RWPE1 (cell line): ENCODE data around the gene GOLIM4.

ENCODE experiments used
- CTCF ChIA-PET: fragments of 350-600 bp; sonication (Branson Sonifier 250); formaldehyde crosslinking; extraction: SDS; loops from one replicate; lab custom pipeline; 2021; lab: Yijun Ruan, JAX
- POLR2A ChIA-PET: fragments of 400-600 bp; formaldehyde crosslinking; extraction: SDS; loops from one replicate; lab custom pipeline; 2020; ENCODE audit warnings: antibody characterized with exemption; ENCODE audit not compliant: low non-redundant PET; lab: Yijun Ruan, JAX
- DNase-seq: peaks from one replicate; pipeline ENCODE4 v3.0.0; 2012; ENCODE audit warnings: low spot score
- H3K27ac ChIP-seq: fragments of 450-650 bp; 2 replicates; pipeline ENCODE4 v1.5.1; 2017
- TF ChIP-seq, protein P1 (sequence below): fragments of 450-650 bp; conservative IDR thresholded peaks from 2 replicates; pipeline ENCODE4 v1.5.1; 2017; ENCODE audit warnings: low read depth, mild to moderate bottlenecking

GOLIM4 gene

DNA sequence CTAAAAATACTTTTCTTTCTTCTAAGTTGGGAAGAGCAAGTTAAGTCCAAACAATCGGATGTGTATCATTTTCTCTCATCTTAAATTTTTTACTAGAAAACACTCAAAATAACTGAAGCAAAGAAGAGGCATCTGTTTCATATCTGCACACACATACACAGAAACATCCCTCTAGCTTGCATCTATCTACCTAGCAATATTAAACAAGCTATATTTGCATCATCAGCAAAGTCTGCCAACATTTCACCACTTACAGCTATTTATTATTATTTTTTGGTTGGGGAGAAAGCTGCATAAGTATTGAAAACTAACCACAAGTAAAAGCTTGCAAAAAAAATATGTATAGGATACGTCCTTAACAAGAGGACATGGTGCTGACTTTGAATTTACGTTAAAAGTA lies 1.9 kb downstream of the GOLIM4 start:
- no peak overlapping the region for H3K27ac ChIP-seq
- POLR2A ChIA-PET, result no interaction called here
- TF ChIP-seq, protein P1, sequence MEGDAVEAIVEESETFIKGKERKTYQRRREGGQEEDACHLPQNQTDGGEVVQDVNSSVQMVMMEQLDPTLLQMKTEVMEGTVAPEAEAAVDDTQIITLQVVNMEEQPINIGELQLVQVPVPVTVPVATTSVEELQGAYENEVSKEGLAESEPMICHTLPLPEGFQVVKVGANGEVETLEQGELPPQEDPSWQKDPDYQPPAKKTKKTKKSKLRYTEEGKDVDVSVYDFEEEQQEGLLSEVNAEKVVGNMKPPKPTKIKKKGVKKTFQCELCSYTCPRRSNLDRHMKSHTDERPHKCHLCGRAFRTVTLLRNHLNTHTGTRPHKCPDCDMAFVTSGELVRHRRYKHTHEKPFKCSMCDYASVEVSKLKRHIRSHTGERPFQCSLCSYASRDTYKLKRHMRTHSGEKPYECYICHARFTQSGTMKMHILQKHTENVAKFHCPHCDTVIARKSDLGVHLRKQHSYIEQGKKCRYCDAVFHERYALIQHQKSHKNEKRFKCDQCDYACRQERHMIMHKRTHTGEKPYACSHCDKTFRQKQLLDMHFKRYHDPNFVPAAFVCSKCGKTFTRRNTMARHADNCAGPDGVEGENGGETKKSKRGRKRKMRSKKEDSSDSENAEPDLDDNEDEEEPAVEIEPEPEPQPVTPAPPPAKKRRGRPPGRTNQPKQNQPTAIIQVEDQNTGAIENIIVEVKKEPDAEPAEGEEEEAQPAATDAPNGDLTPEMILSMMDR, result no peak
- CTCF ChIA-PET, result interaction anchor here (0.5 to 0.6 kb wide), 2 partner anchors 46 to 759 kb away, joined by 3 to 4 read pairs; no protein-coding TSS in a partner anchor
- no peak for DNase-seq

DNA sequence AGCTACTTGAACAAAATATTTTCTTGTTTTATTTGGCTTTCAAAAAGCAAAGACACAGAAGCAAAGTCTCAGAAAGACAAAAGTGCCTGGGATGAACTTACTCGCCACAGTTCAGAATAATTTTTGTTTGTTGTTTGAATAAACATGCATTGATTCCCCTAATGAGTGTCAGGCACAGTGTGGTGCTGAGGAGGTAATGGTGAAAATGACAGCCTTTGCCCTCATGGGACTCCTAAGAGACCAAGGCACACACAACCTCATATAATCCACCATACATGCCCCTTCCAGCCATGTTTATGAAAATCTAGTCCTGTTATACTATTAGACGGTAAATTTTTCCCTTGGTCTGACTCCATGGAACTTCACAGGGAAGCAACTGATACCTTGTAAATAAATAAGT lies 2.5 kb downstream of the GOLIM4 start:
- no peak overlapping the region for H3K27ac ChIP-seq
- TF ChIP-seq, protein P1, result no peak
- ChIA-PET CTCF (interaction anchor here (0.6 kb wide), 1 partner anchor 758 kb away, joined by 4 read pairs; no protein-coding TSS in a partner anchor), POLR2A (no interaction called here)
- no peak for DNase-seq

DNA sequence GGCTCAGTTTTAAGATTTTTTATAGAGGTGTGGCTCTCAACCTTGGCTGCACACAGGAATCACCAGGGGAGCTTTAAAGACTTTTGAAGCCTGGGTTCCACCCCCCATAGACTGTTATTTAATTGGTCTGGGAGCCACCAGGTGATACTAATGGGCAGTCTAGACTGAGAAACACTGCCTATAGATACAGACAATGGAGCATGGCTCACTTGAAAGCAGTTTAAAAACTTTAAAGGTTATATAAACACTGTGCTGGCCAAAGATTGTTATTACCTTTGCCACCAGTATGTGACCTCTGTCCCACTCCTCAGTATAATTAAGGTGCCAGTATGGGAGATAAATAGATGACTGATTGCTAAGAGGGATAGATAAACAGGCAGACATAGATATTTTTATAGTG lies 3.8 kb downstream of the GOLIM4 start:
- TF ChIP-seq, protein P1, result no peak
- H3K27ac ChIP-seq, result no peak overlapping the region
- ChIA-PET POLR2A (no interaction called here), CTCF (no interaction called here)
- DNase-seq, result no peak

DNA sequence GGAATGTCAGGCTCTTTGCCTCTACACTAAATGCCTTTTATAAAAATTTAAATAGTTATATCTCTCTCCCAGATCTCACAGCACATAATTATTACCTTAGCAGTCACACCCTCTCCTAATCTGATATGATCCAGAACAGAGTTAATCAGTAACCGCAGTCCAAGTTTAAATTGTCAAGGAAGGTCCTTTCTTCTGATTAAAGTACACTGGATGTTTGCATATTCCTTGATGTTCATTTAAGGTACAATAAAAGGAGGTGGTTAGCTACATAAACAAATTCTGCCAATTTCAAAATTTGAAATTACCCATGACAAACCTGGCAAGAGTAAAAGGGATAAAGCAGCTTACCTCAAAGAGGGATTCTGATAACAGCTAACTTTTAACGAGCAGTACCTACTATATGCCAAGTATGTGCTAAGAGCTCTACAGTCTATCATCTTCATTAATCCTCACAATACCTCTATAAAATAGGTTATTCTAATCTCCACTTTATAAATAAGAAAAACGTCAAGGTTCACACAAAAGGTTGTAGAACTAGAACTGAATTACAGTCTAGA lies 4.3 kb downstream of the GOLIM4 start:
- ChIA-PET POLR2A (no interaction called here), CTCF (no interaction called here)
- TF ChIP-seq, protein P1, result no peak
- no peak for DNase-seq
- no peak overlapping the region for H3K27ac ChIP-seq

DNA sequence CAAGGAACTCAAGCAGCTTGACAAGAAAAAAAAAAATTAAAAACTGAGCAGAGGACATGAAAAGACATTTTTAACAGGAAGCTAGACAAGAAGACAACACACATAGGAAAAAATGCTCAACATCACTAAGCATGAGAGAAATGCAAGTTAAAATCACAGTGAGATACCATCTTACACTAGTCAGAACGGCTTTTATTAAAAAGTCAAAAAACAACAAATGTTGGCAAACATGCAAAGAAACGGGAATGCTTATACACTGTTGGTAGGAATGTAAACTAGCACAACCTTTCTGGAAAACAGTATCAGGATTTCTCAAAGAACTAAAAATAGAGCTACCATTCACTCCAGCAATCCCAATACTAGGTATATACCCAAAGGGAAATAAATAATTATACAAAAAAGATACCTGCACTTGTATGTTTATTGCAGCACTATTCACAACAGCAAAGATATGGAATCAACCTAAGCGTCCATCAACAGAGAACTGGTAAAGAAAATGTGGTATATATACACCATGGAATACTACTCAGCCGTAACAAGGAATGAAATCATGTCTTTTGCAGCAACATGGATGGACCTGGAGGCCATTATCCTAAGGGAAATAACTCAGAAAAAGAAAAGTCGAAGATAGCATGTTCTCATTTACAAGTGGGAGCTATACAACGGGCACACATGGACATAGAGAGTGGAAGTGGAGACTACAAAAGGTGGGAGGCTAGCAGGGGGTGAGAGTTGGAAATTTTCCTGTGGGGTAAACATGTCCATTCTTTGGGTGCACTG lies 5.2 kb downstream of the GOLIM4 start:
- DNase-seq, result no peak
- ChIA-PET POLR2A (no interaction called here), CTCF (interaction anchor here (0.6 kb wide), 1 partner anchor 514 kb away, joined by 3 read pairs; no protein-coding TSS in a partner anchor)
- TF ChIP-seq, protein P1, result no peak
- no peak overlapping the region for H3K27ac ChIP-seq

DNA sequence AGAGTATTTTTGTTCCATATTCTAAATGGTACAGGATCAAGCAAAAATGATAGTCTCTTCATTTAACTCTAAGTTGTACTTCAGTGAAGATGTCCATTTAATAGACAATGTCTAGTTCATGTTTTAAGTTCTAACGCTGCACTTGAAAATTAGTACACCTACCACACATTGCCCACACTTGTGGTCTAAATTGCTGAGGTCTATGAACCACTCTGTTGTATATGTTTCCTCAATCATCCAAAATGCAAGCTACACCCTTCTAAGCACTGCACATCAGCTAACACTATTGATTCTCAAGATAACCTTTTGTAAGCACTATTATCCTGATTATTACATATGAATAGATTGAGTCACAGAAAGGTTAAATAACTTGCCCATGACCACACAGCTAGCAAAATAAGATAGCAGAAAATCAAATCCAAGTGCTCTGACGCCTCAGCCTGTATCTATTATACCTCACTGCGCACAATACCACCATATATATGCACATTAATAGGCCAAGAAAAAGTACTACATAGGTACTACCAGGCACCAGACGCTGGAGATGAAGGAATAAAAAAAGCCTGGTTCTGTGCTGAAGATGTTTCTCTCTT lies 6.4 kb downstream of the GOLIM4 start:
- POLR2A ChIA-PET, result no interaction called here
- TF ChIP-seq, protein P1, result no peak
- no peak for DNase-seq
- H3K27ac ChIP-seq, result no peak overlapping the region
- CTCF ChIA-PET, result interaction anchor here (0.7 kb wide), 1 partner anchor 8 kb away, joined by 3 read pairs; no protein-coding TSS in a partner anchor
